ENCODE data around the gene CCDC122. TPM values are rescaled to one million over a fixed set of nuclear protein-coding genes. Genes with fewer than 3 reads are reported as not detected.

CCDC122 gene
- total RNA-seq, 1 experiment from 2014 or later: 10.5 TPM

- TF ChIP-seq, protein P1, sequence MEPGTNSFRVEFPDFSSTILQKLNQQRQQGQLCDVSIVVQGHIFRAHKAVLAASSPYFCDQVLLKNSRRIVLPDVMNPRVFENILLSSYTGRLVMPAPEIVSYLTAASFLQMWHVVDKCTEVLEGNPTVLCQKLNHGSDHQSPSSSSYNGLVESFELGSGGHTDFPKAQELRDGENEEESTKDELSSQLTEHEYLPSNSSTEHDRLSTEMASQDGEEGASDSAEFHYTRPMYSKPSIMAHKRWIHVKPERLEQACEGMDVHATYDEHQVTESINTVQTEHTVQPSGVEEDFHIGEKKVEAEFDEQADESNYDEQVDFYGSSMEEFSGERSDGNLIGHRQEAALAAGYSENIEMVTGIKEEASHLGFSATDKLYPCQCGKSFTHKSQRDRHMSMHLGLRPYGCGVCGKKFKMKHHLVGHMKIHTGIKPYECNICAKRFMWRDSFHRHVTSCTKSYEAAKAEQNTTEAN (CRISPR knock-in tag; IDR thresholded peaks at IDR 0.05): no peak
- peak; percentile 19; the same call in 1 of the 2 replicates for TF ChIP-seq FOXP4 (CRISPR knock-in tag; IDR thresholded peaks at IDR 0.05)
- TF ChIP-seq ETV6 (CRISPR knock-in tag; IDR thresholded peaks at IDR 0.05): peak; percentile 39
- TF ChIP-seq, protein P2, sequence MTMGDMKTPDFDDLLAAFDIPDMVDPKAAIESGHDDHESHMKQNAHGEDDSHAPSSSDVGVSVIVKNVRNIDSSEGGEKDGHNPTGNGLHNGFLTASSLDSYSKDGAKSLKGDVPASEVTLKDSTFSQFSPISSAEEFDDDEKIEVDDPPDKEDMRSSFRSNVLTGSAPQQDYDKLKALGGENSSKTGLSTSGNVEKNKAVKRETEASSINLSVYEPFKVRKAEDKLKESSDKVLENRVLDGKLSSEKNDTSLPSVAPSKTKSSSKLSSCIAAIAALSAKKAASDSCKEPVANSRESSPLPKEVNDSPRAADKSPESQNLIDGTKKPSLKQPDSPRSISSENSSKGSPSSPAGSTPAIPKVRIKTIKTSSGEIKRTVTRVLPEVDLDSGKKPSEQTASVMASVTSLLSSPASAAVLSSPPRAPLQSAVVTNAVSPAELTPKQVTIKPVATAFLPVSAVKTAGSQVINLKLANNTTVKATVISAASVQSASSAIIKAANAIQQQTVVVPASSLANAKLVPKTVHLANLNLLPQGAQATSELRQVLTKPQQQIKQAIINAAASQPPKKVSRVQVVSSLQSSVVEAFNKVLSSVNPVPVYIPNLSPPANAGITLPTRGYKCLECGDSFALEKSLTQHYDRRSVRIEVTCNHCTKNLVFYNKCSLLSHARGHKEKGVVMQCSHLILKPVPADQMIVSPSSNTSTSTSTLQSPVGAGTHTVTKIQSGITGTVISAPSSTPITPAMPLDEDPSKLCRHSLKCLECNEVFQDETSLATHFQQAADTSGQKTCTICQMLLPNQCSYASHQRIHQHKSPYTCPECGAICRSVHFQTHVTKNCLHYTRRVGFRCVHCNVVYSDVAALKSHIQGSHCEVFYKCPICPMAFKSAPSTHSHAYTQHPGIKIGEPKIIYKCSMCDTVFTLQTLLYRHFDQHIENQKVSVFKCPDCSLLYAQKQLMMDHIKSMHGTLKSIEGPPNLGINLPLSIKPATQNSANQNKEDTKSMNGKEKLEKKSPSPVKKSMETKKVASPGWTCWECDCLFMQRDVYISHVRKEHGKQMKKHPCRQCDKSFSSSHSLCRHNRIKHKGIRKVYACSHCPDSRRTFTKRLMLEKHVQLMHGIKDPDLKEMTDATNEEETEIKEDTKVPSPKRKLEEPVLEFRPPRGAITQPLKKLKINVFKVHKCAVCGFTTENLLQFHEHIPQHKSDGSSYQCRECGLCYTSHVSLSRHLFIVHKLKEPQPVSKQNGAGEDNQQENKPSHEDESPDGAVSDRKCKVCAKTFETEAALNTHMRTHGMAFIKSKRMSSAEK (CRISPR knock-in tag; IDR thresholded peaks at IDR 0.05; ENCODE audit: borderline replicate concordance): no peak
- TF ChIP-seq, protein P3, sequence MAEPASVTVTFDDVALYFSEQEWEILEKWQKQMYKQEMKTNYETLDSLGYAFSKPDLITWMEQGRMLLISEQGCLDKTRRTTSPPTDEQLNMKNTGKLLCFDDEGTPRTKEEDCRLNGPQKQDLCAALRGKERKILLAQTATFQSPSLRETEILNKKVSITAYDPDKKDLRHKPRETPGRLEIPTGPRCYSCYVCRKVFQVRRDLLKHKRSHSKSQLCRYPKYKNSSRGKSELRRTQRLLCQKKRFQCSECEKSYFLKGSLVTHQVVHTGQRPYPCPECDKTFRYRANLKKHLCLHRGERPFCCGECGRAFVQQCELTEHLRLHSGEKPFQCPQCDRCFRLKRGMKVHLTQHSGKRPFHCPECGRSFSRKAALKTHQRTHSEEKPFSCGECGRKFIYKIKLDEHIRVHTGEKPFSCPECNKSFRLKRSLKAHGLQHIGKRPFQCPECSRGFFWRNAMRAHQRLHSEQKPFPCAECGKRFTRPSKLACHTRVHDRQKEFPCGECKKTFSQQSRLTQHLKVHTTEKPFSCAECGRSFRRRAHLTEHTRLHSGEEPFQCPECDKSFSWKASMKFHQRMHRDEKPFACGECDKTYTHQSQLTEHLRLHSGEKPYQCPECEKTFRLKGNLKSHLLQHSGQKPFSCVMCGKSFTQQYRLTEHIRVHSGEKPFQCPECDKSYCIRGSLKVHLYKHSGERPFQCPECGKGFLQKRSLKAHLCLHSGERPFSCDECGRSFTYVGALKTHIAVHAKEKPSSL (CRISPR knock-in tag; conservative IDR thresholded peaks at IDR 0.05): no peak
- TF ChIP-seq, protein P4, sequence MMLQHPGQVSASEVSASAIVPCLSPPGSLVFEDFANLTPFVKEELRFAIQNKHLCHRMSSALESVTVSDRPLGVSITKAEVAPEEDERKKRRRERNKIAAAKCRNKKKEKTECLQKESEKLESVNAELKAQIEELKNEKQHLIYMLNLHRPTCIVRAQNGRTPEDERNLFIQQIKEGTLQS (CRISPR knock-in tag; conservative IDR thresholded peaks at IDR 0.05): peak; percentile 2; the same call in 1 of the 2 replicates
- no peak for TF ChIP-seq MXD4 (CRISPR knock-in tag; IDR thresholded peaks at IDR 0.05; ENCODE audit: borderline replicate concordance)
- no peak for TF ChIP-seq ZNF671 (CRISPR knock-in tag; IDR thresholded peaks at IDR 0.05)
- TF ChIP-seq, protein P5, sequence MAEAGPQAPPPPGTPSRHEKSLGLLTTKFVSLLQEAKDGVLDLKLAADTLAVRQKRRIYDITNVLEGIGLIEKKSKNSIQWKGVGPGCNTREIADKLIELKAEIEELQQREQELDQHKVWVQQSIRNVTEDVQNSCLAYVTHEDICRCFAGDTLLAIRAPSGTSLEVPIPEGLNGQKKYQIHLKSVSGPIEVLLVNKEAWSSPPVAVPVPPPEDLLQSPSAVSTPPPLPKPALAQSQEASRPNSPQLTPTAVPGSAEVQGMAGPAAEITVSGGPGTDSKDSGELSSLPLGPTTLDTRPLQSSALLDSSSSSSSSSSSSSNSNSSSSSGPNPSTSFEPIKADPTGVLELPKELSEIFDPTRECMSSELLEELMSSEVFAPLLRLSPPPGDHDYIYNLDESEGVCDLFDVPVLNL (CRISPR knock-in tag; IDR thresholded peaks at IDR 0.05; ENCODE audit: borderline replicate concordance, low read depth): no peak; the same call in 1 of the 2 replicates
- TF ChIP-seq JUN (CRISPR knock-in tag; IDR thresholded peaks at IDR 0.05): no peak
- no peak for TF ChIP-seq TCF7 (CRISPR knock-in tag; IDR thresholded peaks at IDR 0.05; ENCODE audit: low read depth)
- TF ChIP-seq ELF4 (CRISPR knock-in tag; IDR thresholded peaks at IDR 0.05; ENCODE audit: low read depth): no peak
- no peak for TF ChIP-seq ATF2 (CRISPR knock-in tag; IDR thresholded peaks at IDR 0.05; ENCODE audit: borderline replicate concordance, low read depth)
- no peak for TF ChIP-seq CTCF (IDR thresholded peaks at IDR 0.05)
- TF ChIP-seq SP1 (CRISPR knock-in tag; conservative IDR thresholded peaks at IDR 0.05): peak; percentile 70; the same call in 1 of the 2 replicates
- peak; percentile 91 for TF ChIP-seq MYBL2 (CRISPR knock-in tag; IDR thresholded peaks at IDR 0.05)
- TF ChIP-seq FOXP1 (CRISPR knock-in tag; IDR thresholded peaks at IDR 0.05; ENCODE audit: borderline replicate concordance): peak; percentile 90
- no peak for TF ChIP-seq IRF1 (CRISPR knock-in tag; IDR thresholded peaks at IDR 0.05)
- TF ChIP-seq RORB (CRISPR knock-in tag; IDR thresholded peaks at IDR 0.05): no peak
- no peak for TF ChIP-seq ZNF512 (CRISPR knock-in tag; IDR thresholded peaks at IDR 0.05; ENCODE audit: borderline replicate concordance)
These were observed 228 bp upstream of the CCDC122 start, which contains the start of gene LACC1 (continued) for GRCh38 chr13:43879755-43880181.

All from WTC11 (cell line).